Measurements from ENCODE around the gene PPP1R12B.
"Not testable (repeated sequence)": the region's sequence is repeated elsewhere in the genome, so short reads cannot be mapped to it uniquely, and the experiment has no call there.

Gene PPP1R12B

GRCh38 chr1:202528096-202528722 lies 179.7 kb downstream of the PPP1R12B start:
- not testable (repeated sequence) for H3K27me3 ChIP-seq (ENCODE audit: control insufficient read depth, insufficient read depth, low read length, poor library complexity, severe bottlenecking); H3K4me1 ChIP-seq (ENCODE audit: control insufficient read depth, insufficient read depth, low read length); H3K9me3 ChIP-seq (ENCODE audit: control insufficient read depth, low read length); H3K4me3 ChIP-seq (ENCODE audit: insufficient read depth, low read depth, low read length); H3K27ac ChIP-seq (ENCODE audit: insufficient read depth, low read depth, low read length, poor library complexity, severe bottlenecking); H3K36me3 ChIP-seq (ENCODE audit: control insufficient read depth, insufficient read depth, low read length)
- 76 to 96% methylated on average over 2 of the region's 3 CpGs for WGBS, 2 experiments

- not testable (repeated sequence) for H3K4me3 ChIP-seq (ENCODE audit: insufficient read depth, low read depth, low read length); H3K36me3 ChIP-seq (ENCODE audit: control insufficient read depth, insufficient read depth, low read length); H3K4me1 ChIP-seq (ENCODE audit: control insufficient read depth, insufficient read depth, low read length); H3K27ac ChIP-seq (ENCODE audit: insufficient read depth, low read depth, low read length, poor library complexity, severe bottlenecking); H3K27me3 ChIP-seq (ENCODE audit: control insufficient read depth, insufficient read depth, low read length, poor library complexity, severe bottlenecking); H3K9me3 ChIP-seq (ENCODE audit: control insufficient read depth, low read length)
- WGBS, 2 experiments, result 100% methylated on average over 1 of the region's 1 CpG
Observed at GRCh38 chr1:202530686-202531085, 182.2 kb downstream of the PPP1R12B start.

- no peaks in the 10 kb centered on the region for H3K9me3 ChIP-seq (ENCODE audit: control insufficient read depth, low read length)
- H3K4me3 ChIP-seq (ENCODE audit: insufficient read depth, low read depth, low read length), result no peak overlapping the region
- 82 to 93% methylated on average over 1 of the region's 1 CpG for WGBS, 2 experiments
- H3K27ac ChIP-seq (ENCODE audit: insufficient read depth, low read depth, low read length, poor library complexity, severe bottlenecking), result no peak overlapping the region
- no peaks in the 10 kb centered on the region for H3K27me3 ChIP-seq (ENCODE audit: control insufficient read depth, insufficient read depth, low read length, poor library complexity, severe bottlenecking)
- H3K36me3 ChIP-seq (ENCODE audit: control insufficient read depth, insufficient read depth, low read length), result no peaks in the 10 kb centered on the region
- no peaks in the 10 kb centered on the region for H3K4me1 ChIP-seq (ENCODE audit: control insufficient read depth, insufficient read depth, low read length)
Observed at GRCh38 chr1:202531472-202531811, 182.9 kb downstream of the PPP1R12B start.

GRCh38 chr1:202531812-202532616 lies 183.5 kb downstream of the PPP1R12B start:
- not testable (repeated sequence) for H3K4me3 ChIP-seq (ENCODE audit: insufficient read depth, low read depth, low read length); H3K27me3 ChIP-seq (ENCODE audit: control insufficient read depth, insufficient read depth, low read length, poor library complexity, severe bottlenecking); H3K9me3 ChIP-seq (ENCODE audit: control insufficient read depth, low read length); H3K4me1 ChIP-seq (ENCODE audit: control insufficient read depth, insufficient read depth, low read length); H3K36me3 ChIP-seq (ENCODE audit: control insufficient read depth, insufficient read depth, low read length); H3K27ac ChIP-seq (ENCODE audit: insufficient read depth, low read depth, low read length, poor library complexity, severe bottlenecking)
- WGBS, 2 experiments, result 89 to 90% methylated on average over 6 of the region's 6 CpGs

- H3K4me1 ChIP-seq (ENCODE audit: control insufficient read depth, insufficient read depth, low read length); H3K4me3 ChIP-seq (ENCODE audit: insufficient read depth, low read depth, low read length); H3K9me3 ChIP-seq (ENCODE audit: control insufficient read depth, low read length); H3K27me3 ChIP-seq (ENCODE audit: control insufficient read depth, insufficient read depth, low read length, poor library complexity, severe bottlenecking); H3K27ac ChIP-seq (ENCODE audit: insufficient read depth, low read depth, low read length, poor library complexity, severe bottlenecking); H3K36me3 ChIP-seq (ENCODE audit: control insufficient read depth, insufficient read depth, low read length): not testable (repeated sequence)
- WGBS, 2 experiments, result 58% methylated on average over 4 to 5 of the region's 5 CpGs
Observed at GRCh38 chr1:202539166-202539574, 190.7 kb downstream of the PPP1R12B start.

- H3K27ac ChIP-seq (ENCODE audit: insufficient read depth, low read depth, low read length, poor library complexity, severe bottlenecking); H3K4me3 ChIP-seq (ENCODE audit: insufficient read depth, low read depth, low read length); H3K4me1 ChIP-seq (ENCODE audit: control insufficient read depth, insufficient read depth, low read length); H3K27me3 ChIP-seq (ENCODE audit: control insufficient read depth, insufficient read depth, low read length, poor library complexity, severe bottlenecking); H3K36me3 ChIP-seq (ENCODE audit: control insufficient read depth, insufficient read depth, low read length); H3K9me3 ChIP-seq (ENCODE audit: control insufficient read depth, low read length): not testable (repeated sequence)
- 81 to 86% methylated on average over 5 of the region's 5 CpGs for WGBS, 2 experiments
Observed at GRCh38 chr1:202539583-202539982, 191.1 kb downstream of the PPP1R12B start.

GRCh38 chr1:202540014-202540413 lies 191.5 kb downstream of the PPP1R12B start:
- 93 to 97% methylated on average over 6 of the region's 6 CpGs for WGBS, 2 experiments
- H3K4me3 ChIP-seq (ENCODE audit: insufficient read depth, low read depth, low read length), result no peak overlapping the region

GRCh38 chr1:202540448-202540847 lies 191.9 kb downstream of the PPP1R12B start:
- no peak overlapping the region for H3K27ac ChIP-seq (ENCODE audit: insufficient read depth, low read depth, low read length, poor library complexity, severe bottlenecking)
- H3K4me1 ChIP-seq (ENCODE audit: control insufficient read depth, insufficient read depth, low read length), result no peaks in the 10 kb centered on the region
- no peaks in the 10 kb centered on the region for H3K9me3 ChIP-seq (ENCODE audit: control insufficient read depth, low read length)
- H3K4me3 ChIP-seq (ENCODE audit: insufficient read depth, low read depth, low read length), result no peak overlapping the region
- H3K27me3 ChIP-seq (ENCODE audit: control insufficient read depth, insufficient read depth, low read length, poor library complexity, severe bottlenecking), result no peaks in the 10 kb centered on the region
- H3K36me3 ChIP-seq (ENCODE audit: control insufficient read depth, insufficient read depth, low read length), result no peaks in the 10 kb centered on the region
- WGBS, 2 experiments, result 90% methylated on average over 1 of the region's 2 CpGs; no CpG with 5 or more reads in 1 of the 2 experiments

More at GRCh38 chr1:202540014-202540413, 191.5 kb downstream of the PPP1R12B start:
- no peaks in the 10 kb centered on the region for H3K27me3 ChIP-seq (ENCODE audit: control insufficient read depth, insufficient read depth, low read length, poor library complexity, severe bottlenecking)
- H3K9me3 ChIP-seq (ENCODE audit: control insufficient read depth, low read length), result no peaks in the 10 kb centered on the region
- no peaks in the 10 kb centered on the region for H3K36me3 ChIP-seq (ENCODE audit: control insufficient read depth, insufficient read depth, low read length)
- no peaks in the 10 kb centered on the region for H3K4me1 ChIP-seq (ENCODE audit: control insufficient read depth, insufficient read depth, low read length)
- no peak overlapping the region for H3K27ac ChIP-seq (ENCODE audit: insufficient read depth, low read depth, low read length, poor library complexity, severe bottlenecking)

GRCh38 chr1:202540858-202541257 lies 192.4 kb downstream of the PPP1R12B start:
- WGBS, 2 experiments, result 90 to 95% methylated on average over 2 of the region's 2 CpGs

GRCh38 chr1:202542415-202542814 lies 193.9 kb downstream of the PPP1R12B start:
- not testable (repeated sequence) for H3K27me3 ChIP-seq (ENCODE audit: control insufficient read depth, insufficient read depth, low read length, poor library complexity, severe bottlenecking); H3K4me3 ChIP-seq (ENCODE audit: insufficient read depth, low read depth, low read length)

More at GRCh38 chr1:202540858-202541257, 192.4 kb downstream of the PPP1R12B start:
- H3K4me3 ChIP-seq (ENCODE audit: insufficient read depth, low read depth, low read length); H3K27ac ChIP-seq (ENCODE audit: insufficient read depth, low read depth, low read length, poor library complexity, severe bottlenecking); H3K27me3 ChIP-seq (ENCODE audit: control insufficient read depth, insufficient read depth, low read length, poor library complexity, severe bottlenecking); H3K4me1 ChIP-seq (ENCODE audit: control insufficient read depth, insufficient read depth, low read length); H3K9me3 ChIP-seq (ENCODE audit: control insufficient read depth, low read length); H3K36me3 ChIP-seq (ENCODE audit: control insufficient read depth, insufficient read depth, low read length): not testable (repeated sequence)

More at GRCh38 chr1:202542415-202542814, 193.9 kb downstream of the PPP1R12B start:
- not testable (repeated sequence) for H3K27ac ChIP-seq (ENCODE audit: insufficient read depth, low read depth, low read length, poor library complexity, severe bottlenecking); H3K36me3 ChIP-seq (ENCODE audit: control insufficient read depth, insufficient read depth, low read length); H3K9me3 ChIP-seq (ENCODE audit: control insufficient read depth, low read length); H3K4me1 ChIP-seq (ENCODE audit: control insufficient read depth, insufficient read depth, low read length)

Measured in ectodermal cell (in vitro differentiated cells).